Stimulated activated effector memory CD8-positive, alpha-beta T cell treated with anti-CD3 and anti-CD28 coated beads, Interleukin-12 subunit alpha, Interleukin-12 subunit beta, amount 100 ng/mL, for 72 hours (primary cell): ENCODE data around the gene MRNIP.

Experiments
- ATAC-seq: fragments of 150-1000 bp; cut with Tn5 transposase; 2 replicates; pipeline ENCODE4 v1.10.0; 2021
- DNase-seq, 2 donors: peaks; one replicate each; pipeline ENCODE4 v3.0.0; 2021 to 2022; ENCODE audit warnings: low spot score in 2 of 2
- H3K27ac Mint-ChIP-seq: one replicate; pipeline ENCODE4 v1.8.0; 2022; ENCODE audit warnings: mild to moderate bottlenecking, mixed read lengths
- H3K36me3 Mint-ChIP-seq: one replicate; pipeline ENCODE4 v1.8.0; 2022; ENCODE audit warnings: mild to moderate bottlenecking, mixed read lengths
- H3K4me1 Mint-ChIP-seq: one replicate; pipeline ENCODE4 v1.8.0; 2022; ENCODE audit warnings: mixed read lengths
- H3K4me3 Mint-ChIP-seq: one replicate; pipeline ENCODE4 v1.8.0; 2022; ENCODE audit warnings: mild to moderate bottlenecking, mixed read lengths
- H3K9me3 Mint-ChIP-seq: one replicate; pipeline ENCODE4 v1.8.0; 2022; ENCODE audit warnings: mixed read lengths

MRNIP gene

GRCh38 chr5:179858586-179859427 is at the start of gene MRNIP:
Gene MRNIP, minus strand, starts transcription at chr5:179858817. Its CDS starts 21 bp downstream, at chr5:179858796.
- Mint-ChIP-seq H3K9me3 (no peaks in the 10 kb centered on the region), H3K4me3 (peak within 1 kb of the TSS; percentile 96)
- peak; percentile 98 for ATAC-seq

GRCh38 chr5:179907556-179908324 is 49.1 kb upstream of the MRNIP start, which contains the start of gene TBC1D9B:
Gene TBC1D9B, minus strand, starts transcription at chr5:179907897. Its CDS starts 76 bp downstream, at chr5:179907821.
- Mint-ChIP-seq H3K36me3 (peaks cover 26% of the 10 kb centered on the region), H3K9me3 (no peaks in the 10 kb centered on the region), H3K4me1 (peaks cover 9% of the 10 kb centered on the region), H3K4me3 (peak within 1 kb of the TSS; percentile 83), H3K27ac (peak within 1 kb of the TSS; percentile 64)
- DNase-seq: peak; percentile 57 to 79
- peak; percentile 93 for ATAC-seq

More at GRCh38 chr5:179858586-179859427, at the start of gene MRNIP:
- peaks cover 8% of the 10 kb centered on the region for H3K4me1 Mint-ChIP-seq
- peaks cover 15% of the 10 kb centered on the region for H3K36me3 Mint-ChIP-seq
- peak; percentile 81 to 95 for DNase-seq
- peak within 1 kb of the TSS; percentile 89 for H3K27ac Mint-ChIP-seq

- peak in 1 of 2 donors; percentile 63 for DNase-seq
- H3K9me3 Mint-ChIP-seq: no peaks in the 10 kb centered on the region
- H3K4me3 Mint-ChIP-seq: peak overlapping the region; percentile 83
- peak overlapping the region; percentile 64 for H3K27ac Mint-ChIP-seq
- H3K4me1 Mint-ChIP-seq: peaks cover 9% of the 10 kb centered on the region
- peaks cover 33% of the 10 kb centered on the region for H3K36me3 Mint-ChIP-seq
- peak; percentile 54 for ATAC-seq
Measured at GRCh38 chr5:179906795-179907555, 48.4 kb upstream of the MRNIP start.

- H3K4me1 Mint-ChIP-seq: peaks cover 9% of the 10 kb centered on the region
- peak overlapping the region; percentile 82 for H3K27ac Mint-ChIP-seq
- H3K36me3 Mint-ChIP-seq: peaks cover 36% of the 10 kb centered on the region
- ATAC-seq: no peak
- DNase-seq: no peak
- H3K4me3 Mint-ChIP-seq: peak overlapping the region; percentile 83
- H3K9me3 Mint-ChIP-seq: no peaks in the 10 kb centered on the region
Measured at GRCh38 chr5:179906294-179906794, 47.7 kb upstream of the MRNIP start.

GRCh38 chr5:179905161-179905560 is 46.5 kb upstream of the MRNIP start:
- DNase-seq: no peak
- Mint-ChIP-seq H3K4me1 (peaks cover 9% of the 10 kb centered on the region), H3K4me3 (no peak overlapping the region), H3K9me3 (no peaks in the 10 kb centered on the region), H3K27ac (no peak overlapping the region), H3K36me3 (peaks cover 38% of the 10 kb centered on the region)
- no peak for ATAC-seq

GRCh38 chr5:179904463-179905160 is 46.0 kb upstream of the MRNIP start:
- peaks cover 44% of the 10 kb centered on the region for H3K36me3 Mint-ChIP-seq
- DNase-seq (no peak), ATAC-seq (no peak)
- no peak overlapping the region for H3K27ac Mint-ChIP-seq
- no peaks in the 10 kb centered on the region for H3K9me3 Mint-ChIP-seq
- H3K4me3 Mint-ChIP-seq: no peak overlapping the region
- peaks cover 9% of the 10 kb centered on the region for H3K4me1 Mint-ChIP-seq

GRCh38 chr5:179902763-179903158 is 44.1 kb upstream of the MRNIP start:
- no peak overlapping the region for H3K27ac Mint-ChIP-seq
- H3K36me3 Mint-ChIP-seq: peaks cover 62% of the 10 kb centered on the region
- DNase-seq (no peak), ATAC-seq (no peak)
- no peaks in the 10 kb centered on the region for H3K9me3 Mint-ChIP-seq
- no peak overlapping the region for H3K4me3 Mint-ChIP-seq
- peaks cover 9% of the 10 kb centered on the region for H3K4me1 Mint-ChIP-seq

GRCh38 chr5:179901915-179902762 is 43.5 kb upstream of the MRNIP start:
- DNase-seq (no peak), ATAC-seq (no peak)
- H3K4me1 Mint-ChIP-seq: peaks cover 9% of the 10 kb centered on the region
- peak overlapping the region; percentile 65 for H3K27ac Mint-ChIP-seq
- no peaks in the 10 kb centered on the region for H3K9me3 Mint-ChIP-seq
- H3K4me3 Mint-ChIP-seq: no peak overlapping the region
- peaks cover 68% of the 10 kb centered on the region for H3K36me3 Mint-ChIP-seq

GRCh38 chr5:179901462-179901861 is 42.8 kb upstream of the MRNIP start:
- H3K36me3 Mint-ChIP-seq: peaks cover 72% of the 10 kb centered on the region
- ATAC-seq: no peak
- peaks cover 8% of the 10 kb centered on the region for H3K4me1 Mint-ChIP-seq
- no peak overlapping the region for H3K4me3 Mint-ChIP-seq
- DNase-seq: no peak
- H3K27ac Mint-ChIP-seq: no peak overlapping the region
- H3K9me3 Mint-ChIP-seq: no peaks in the 10 kb centered on the region

GRCh38 chr5:179900711-179901110 is 42.1 kb upstream of the MRNIP start:
- ATAC-seq (no peak), DNase-seq (no peak)
- no peak overlapping the region for H3K27ac Mint-ChIP-seq
- peaks cover 72% of the 10 kb centered on the region for H3K36me3 Mint-ChIP-seq
- H3K4me3 Mint-ChIP-seq: no peak overlapping the region
- H3K4me1 Mint-ChIP-seq: peaks cover under 1% of the 10 kb centered on the region
- no peaks in the 10 kb centered on the region for H3K9me3 Mint-ChIP-seq

GRCh38 chr5:179900206-179900605 is 41.6 kb upstream of the MRNIP start:
- no peaks in the 10 kb centered on the region for H3K9me3 Mint-ChIP-seq
- no peak overlapping the region for H3K4me3 Mint-ChIP-seq
- H3K4me1 Mint-ChIP-seq: no peaks in the 10 kb centered on the region
- ATAC-seq (no peak), DNase-seq (no peak)
- H3K27ac Mint-ChIP-seq: no peak overlapping the region
- peaks cover 75% of the 10 kb centered on the region for H3K36me3 Mint-ChIP-seq

- H3K9me3 Mint-ChIP-seq: no peaks in the 10 kb centered on the region
- ATAC-seq: no peak
- no peak for DNase-seq
- no peaks in the 10 kb centered on the region for H3K4me1 Mint-ChIP-seq
- H3K36me3 Mint-ChIP-seq: peaks cover 45% of the 10 kb centered on the region
- H3K4me3 Mint-ChIP-seq: no peak overlapping the region
- no peak overlapping the region for H3K27ac Mint-ChIP-seq
Measured at GRCh38 chr5:179895861-179896260, 37.2 kb upstream of the MRNIP start.

GRCh38 chr5:179893958-179894895 is 35.6 kb upstream of the MRNIP start:
- Mint-ChIP-seq H3K4me1 (no peaks in the 10 kb centered on the region), H3K9me3 (no peaks in the 10 kb centered on the region), H3K27ac (no peak overlapping the region), H3K36me3 (peaks cover 43% of the 10 kb centered on the region), H3K4me3 (no peak overlapping the region)
- DNase-seq (no peak), ATAC-seq (no peak)
